Keratinocyte (primary cell): ENCODE measurements around the gene G6PC2. TPM values are rescaled to one million over a fixed set of nuclear protein-coding genes. Genes with fewer than 3 reads are reported as not detected.

ENCODE experiments used
- DNase-seq: peaks from one replicate; pipeline ENCODE4 v3.0.0-alpha.2; 2011; ENCODE audit warnings: low read depth, missing footprints, low spot score
- FAIRE-seq: peaks from 2 replicates; lab custom pipeline; 2011; peaks lifted over from hg19 to GRCh38; lab: Jason Lieb, UNC
- H2AFZ ChIP-seq: 2 replicates; pipeline ENCODE4 v1.6.0; 2012; ENCODE audit warnings: low read length, control low read depth, inconsistent platforms; ENCODE audit not compliant: control insufficient read depth
- H3K27ac ChIP-seq: 2 replicates; pipeline ENCODE4 v1.5.1; 2011; ENCODE audit warnings: low read length; ENCODE audit not compliant: control insufficient read depth, insufficient read depth
- H3K27me3 ChIP-seq: 3 replicates; pipeline ENCODE4 v1.6.0; 2011; ENCODE audit warnings: low read length; ENCODE audit not compliant: control insufficient read depth, insufficient read depth; ENCODE audit errors: extremely low read depth
- H3K36me3 ChIP-seq, 2 experiments: 2 replicates in 1 of 2; 3 replicates in 1 of 2; pipeline ENCODE4 v1.5.1; 2011; ENCODE audit warnings: low read length in 2 of 2, mild to moderate bottlenecking in 1 of 2; ENCODE audit not compliant: control insufficient read depth in 2 of 2, insufficient read depth in 2 of 2; ENCODE audit errors: extremely low read depth in 1 of 2
- H3K4me1 ChIP-seq: 3 replicates; pipeline ENCODE4 v1.5.1; 2011; ENCODE audit warnings: low read length; ENCODE audit not compliant: control insufficient read depth, insufficient read depth; ENCODE audit errors: extremely low read depth
- H3K4me2 ChIP-seq: 3 replicates; pipeline ENCODE4 v1.6.0; 2011; ENCODE audit warnings: low read depth, low read length; ENCODE audit not compliant: control insufficient read depth, insufficient read depth; ENCODE audit errors: extremely low read depth
- H3K4me3 ChIP-seq, 3 experiments: fragments of 200-600 bp in 1 of 3; sonication (generic) in 1 of 3; 2 replicates in 2 of 3; 3 replicates in 1 of 3; pipeline ENCODE4 v1.5.1; 2011 to 2016; ENCODE audit warnings: low read length in 3 of 3, mild to moderate bottlenecking in 3 of 3, control low read depth in 2 of 3, inconsistent platforms in 1 of 3, low read depth in 1 of 3, mixed read lengths in 1 of 3, mixed run types in 1 of 3, moderate library complexity in 1 of 3; ENCODE audit not compliant: control insufficient read depth in 2 of 3, insufficient read depth in 2 of 3; ENCODE audit errors: extremely low read depth in 1 of 3
- H3K79me2 ChIP-seq: 2 replicates; pipeline ENCODE4 v1.6.0; 2012; ENCODE audit warnings: low read length; ENCODE audit not compliant: control insufficient read depth, insufficient read depth
- H3K9ac ChIP-seq: 3 replicates; pipeline ENCODE4 v1.6.0; 2011; ENCODE audit warnings: low read length; ENCODE audit not compliant: control insufficient read depth, insufficient read depth; ENCODE audit errors: extremely low read depth
- H3K9me1 ChIP-seq: 3 replicates; pipeline ENCODE4 v1.6.0; 2011; ENCODE audit warnings: low read length; ENCODE audit not compliant: control insufficient read depth, insufficient read depth; ENCODE audit errors: extremely low read depth
- H3K9me3 ChIP-seq: 2 replicates; pipeline ENCODE4 v1.5.1; 2012; ENCODE audit warnings: low read depth, low read length; ENCODE audit not compliant: control insufficient read depth
- H4K20me1 ChIP-seq: 3 replicates; pipeline ENCODE4 v1.6.0; 2011; ENCODE audit warnings: low read length; ENCODE audit not compliant: control insufficient read depth, insufficient read depth; ENCODE audit errors: extremely low read depth
- CTCF ChIP-seq, 3 experiments: IDR thresholded peaks in 1 of 3; conservative IDR thresholded peaks in 1 of 3; optimal IDR thresholded peaks in 1 of 3; 2 replicates in 2 of 3; 3 replicates in 1 of 3; pipeline versions ENCODE3 to v1.5.1; 2011; ENCODE audit warnings: low read length in 3 of 3, mild to moderate bottlenecking in 3 of 3, moderate library complexity in 2 of 3, control low read depth in 1 of 3, inconsistent platforms in 1 of 3; ENCODE audit not compliant: insufficient read depth in 2 of 3; ENCODE audit errors: extremely low read depth in 1 of 3
- EZH2 ChIP-seq: IDR thresholded peaks from one replicate; pipeline ENCODE4 v1.6.1; 2012; ENCODE audit warnings: inconsistent platforms, mild to moderate bottlenecking, low read length, moderate library complexity
- dilution Hi-C: fragments of 300-500 bp; cut with MboI; formaldehyde crosslinking; loops from one replicate; pipeline ENCODE4 v1.7.0; 2020; ENCODE audit warnings: low sequenced_read_pairs; ENCODE audit not compliant: extremely low pct_ligation_motif_present
- polyA plus RNA-seq, 5 experiments: library from polyadenylated mRNA; depleted of rRNA in 3 of 5; stranded (reverse) in 3 of 5; stranded (forward) in 1 of 5; unstranded in 1 of 5; fragments of >200 nt; gene quantifications; 1 replicate in 1 of 5; 2 replicates in 3 of 5; 3 replicates in 1 of 5; pipeline versions ENCODE4 v1.2.1 to v1.2.3, GENCODE V29; 2011 to 2012; ENCODE audit warnings: missing spikeins in 2 of 5, low read depth in 1 of 5, low replicate concordance in 1 of 5

The G6PC2 gene
- polyA plus RNA-seq, 1 donor (not counting 4 experiments of a cell fraction or from before 2014, with no cell fraction given) = not detected

GRCh38 chr2:168896783-168897182 lies 4.3 kb upstream of the G6PC2 start:
- Histone ChIP-seq H3K4me2 (no peak overlapping the region), H3K9ac (no peak overlapping the region), H3K4me1 (no peaks in the 10 kb centered on the region), H2AFZ (no peak overlapping the region), H3K9me1 (no peaks in the 10 kb centered on the region), H4K20me1 (no peaks in the 10 kb centered on the region), H3K36me3 (no peaks in the 10 kb centered on the region), H3K27ac (no peak overlapping the region), H3K27me3 (peaks cover 9% of the 10 kb centered on the region), H3K9me3 (no peaks in the 10 kb centered on the region), H3K79me2 (no peaks in the 10 kb centered on the region), H3K4me3 (no peak overlapping the region)
- TF ChIP-seq EZH2 (no peak), CTCF (optimal IDR thresholded peaks at IDR 0.05 in 1 of 3, IDR thresholded peaks at IDR 0.05 in 1 of 3, conservative IDR thresholded peaks at IDR 0.05 in 1 of 3; ENCODE audit: extremely low read depth in 1 of 3, insufficient read depth in 2 of 3, low read length in 3 of 3) (no peak)
- dilution Hi-C loops = no loop called here
- peak; percentile 51 for FAIRE-seq
- DNase-seq = no peak

- Histone ChIP-seq H3K36me3 (no peaks in the 10 kb centered on the region), H3K27ac (no peak overlapping the region), H2AFZ (no peak overlapping the region), H3K27me3 (peaks cover 4% of the 10 kb centered on the region), H3K4me2 (no peak overlapping the region), H3K9me1 (no peaks in the 10 kb centered on the region), H3K79me2 (no peaks in the 10 kb centered on the region), H3K9ac (no peak overlapping the region), H3K4me1 (no peaks in the 10 kb centered on the region), H4K20me1 (no peaks in the 10 kb centered on the region), H3K4me3 (no peak overlapping the region), H3K9me3 (no peaks in the 10 kb centered on the region)
- FAIRE-seq = no peak
- TF ChIP-seq CTCF (optimal IDR thresholded peaks at IDR 0.05 in 1 of 3, IDR thresholded peaks at IDR 0.05 in 1 of 3, conservative IDR thresholded peaks at IDR 0.05 in 1 of 3; ENCODE audit: extremely low read depth in 1 of 3, insufficient read depth in 2 of 3, low read length in 3 of 3) (no peak), EZH2 (no peak)
- DNase-seq = no peak
- dilution Hi-C loops = no loop called here
Measured at GRCh38 chr2:168897449-168897848, 3.6 kb upstream of the G6PC2 start.
